Progenitor cell of endocrine pancreas (in vitro differentiated cells): Measurements from ENCODE around the gene LCP2. TPM values are rescaled to one million over a fixed set of nuclear protein-coding genes. Genes with fewer than 3 reads are reported as not detected.

Source experiments
- DNase-seq: peaks from one replicate; pipeline ENCODE4 v3.0.0; 2021; ENCODE audit warnings: low spot score; ENCODE audit not compliant: unreplicated experiment
- H3K27ac Mint-ChIP-seq: 2 replicates; pipeline ENCODE4 v1.8.0; 2021; ENCODE audit warnings: mild to moderate bottlenecking, moderate library complexity, mixed read lengths
- H3K27me3 Mint-ChIP-seq: 2 replicates; pipeline ENCODE4 v1.8.0; 2021; ENCODE audit warnings: mixed read lengths
- H3K36me3 Mint-ChIP-seq: 2 replicates; pipeline ENCODE4 v1.8.0; 2022; ENCODE audit warnings: mixed read lengths; ENCODE audit not compliant: insufficient read depth
- H3K4me1 Mint-ChIP-seq: 2 replicates; pipeline ENCODE4 v1.8.0; 2021; ENCODE audit warnings: low read depth, mixed read lengths
- H3K4me3 Mint-ChIP-seq: 2 replicates; pipeline ENCODE4 v1.8.0; 2021; ENCODE audit warnings: low read depth, mild to moderate bottlenecking, moderate library complexity, mixed read lengths
- H3K9me3 Mint-ChIP-seq: 2 replicates; pipeline ENCODE4 v1.8.0; 2021; ENCODE audit warnings: low read depth, mixed read lengths
- CTCF ChIP-seq: fragments of 200-600 bp; sonication (generic); IDR thresholded peaks from one replicate; pipeline ENCODE4 v1.5.0; 2021; ENCODE audit warnings: antibody characterized with exemption, mild to moderate bottlenecking; ENCODE audit not compliant: unreplicated experiment
- total RNA-seq: library from RNA; stranded (reverse); gene quantifications from 2 replicates; pipeline ENCODE4 v1.2.1, GENCODE V29; 2021

Gene LCP2
- total RNA-seq, 1 donor from 2014 or later: not detected

DNA sequence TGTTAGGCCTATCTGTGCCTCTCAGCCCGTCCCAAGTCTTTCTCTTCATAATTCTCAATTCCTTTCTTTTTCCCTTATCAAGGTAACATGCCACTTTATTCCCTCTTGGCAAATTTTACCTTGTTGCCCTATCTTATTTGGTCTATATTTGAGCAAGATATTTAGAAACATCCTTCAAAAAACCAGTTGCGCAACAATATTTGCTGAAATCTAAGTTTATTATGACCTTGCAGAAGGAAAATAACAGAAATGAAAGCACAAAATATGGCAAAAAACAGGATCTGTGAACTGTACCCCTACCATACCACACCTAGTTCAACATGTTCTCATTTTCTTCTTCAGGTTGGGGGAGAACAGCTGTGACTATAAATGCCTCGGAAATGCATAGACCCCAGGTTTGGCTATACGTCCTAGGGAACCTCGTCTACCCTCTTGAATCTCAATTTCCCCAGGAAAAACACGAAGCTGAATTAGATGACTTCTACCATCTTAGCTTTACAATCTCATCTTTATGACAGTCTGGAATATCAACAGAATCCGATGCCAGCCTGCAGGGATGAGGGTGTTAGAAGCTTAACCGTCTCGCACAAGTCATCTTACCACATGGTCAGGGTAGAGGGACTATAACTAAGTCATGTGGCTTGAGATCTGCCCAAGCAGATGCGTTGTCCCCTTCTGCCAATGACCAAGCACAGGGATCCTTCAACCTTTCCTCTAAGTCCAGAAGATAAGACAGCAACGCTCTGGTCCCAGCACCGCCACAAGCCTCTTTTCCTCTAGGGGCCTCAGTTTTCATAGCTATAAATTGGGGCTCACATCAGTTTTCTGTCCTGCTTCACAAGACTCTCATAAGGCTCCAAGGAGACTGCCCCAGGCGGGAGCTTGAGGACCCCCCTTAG is 1.3 kb downstream of the LCP2 start:
- no peak for TF ChIP-seq CTCF
- DNase-seq: no peak
- H3K4me3 Mint-ChIP-seq: no peak overlapping the region
- no peaks in the 10 kb centered on the region for H3K4me1 Mint-ChIP-seq
- H3K27ac Mint-ChIP-seq: no peak overlapping the region
- peaks cover 23% of the 10 kb centered on the region for H3K27me3 Mint-ChIP-seq
- H3K9me3 Mint-ChIP-seq: no peaks in the 10 kb centered on the region
- no peaks in the 10 kb centered on the region for H3K36me3 Mint-ChIP-seq

DNA sequence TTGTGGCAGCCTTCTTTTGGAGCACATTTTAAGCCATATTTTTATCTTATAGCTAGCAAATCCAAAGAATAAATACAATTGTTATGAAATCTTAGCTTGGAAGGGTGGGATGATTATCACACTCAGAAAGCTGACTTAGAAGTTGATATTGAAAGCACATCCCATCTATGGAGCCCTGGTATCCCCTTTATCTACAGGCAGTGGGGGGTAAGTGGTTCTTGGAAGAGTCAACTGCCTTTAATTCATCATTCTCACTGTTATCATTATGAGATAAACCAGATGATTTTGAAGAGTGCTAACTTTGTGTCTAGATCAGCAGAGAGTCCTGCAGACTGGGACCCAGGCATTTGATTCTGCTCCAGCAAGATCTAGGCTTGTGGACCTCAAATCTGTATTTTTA is 3.0 kb downstream of the LCP2 start:
- DNase-seq: no peak
- Mint-ChIP-seq H3K4me3 (no peak overlapping the region), H3K9me3 (peaks cover 9% of the 10 kb centered on the region), H3K27ac (no peak overlapping the region), H3K27me3 (peaks cover 26% of the 10 kb centered on the region), H3K36me3 (no peaks in the 10 kb centered on the region), H3K4me1 (no peaks in the 10 kb centered on the region)
- TF ChIP-seq CTCF: no peak

- no peaks in the 10 kb centered on the region for H3K4me1 Mint-ChIP-seq
- H3K4me3 Mint-ChIP-seq: no peak overlapping the region
- no peak overlapping the region for H3K27ac Mint-ChIP-seq
- no peak for TF ChIP-seq CTCF
- H3K36me3 Mint-ChIP-seq: no peaks in the 10 kb centered on the region
- DNase-seq: no peak
- peaks cover 10% of the 10 kb centered on the region for H3K9me3 Mint-ChIP-seq
- H3K27me3 Mint-ChIP-seq: peaks cover 30% of the 10 kb centered on the region
Measured at GRCh38 chr5:170294057-170294456, 3.5 kb downstream of the LCP2 start.

GRCh38 chr5:170293273-170293672 is 4.3 kb downstream of the LCP2 start:
- no peak overlapping the region for H3K4me3 Mint-ChIP-seq
- H3K4me1 Mint-ChIP-seq: no peaks in the 10 kb centered on the region
- no peak for DNase-seq
- peaks cover 10% of the 10 kb centered on the region for H3K9me3 Mint-ChIP-seq
- H3K27me3 Mint-ChIP-seq: peaks cover 35% of the 10 kb centered on the region
- no peak overlapping the region for H3K27ac Mint-ChIP-seq
- TF ChIP-seq CTCF: no peak
- H3K36me3 Mint-ChIP-seq: no peaks in the 10 kb centered on the region

DNA sequence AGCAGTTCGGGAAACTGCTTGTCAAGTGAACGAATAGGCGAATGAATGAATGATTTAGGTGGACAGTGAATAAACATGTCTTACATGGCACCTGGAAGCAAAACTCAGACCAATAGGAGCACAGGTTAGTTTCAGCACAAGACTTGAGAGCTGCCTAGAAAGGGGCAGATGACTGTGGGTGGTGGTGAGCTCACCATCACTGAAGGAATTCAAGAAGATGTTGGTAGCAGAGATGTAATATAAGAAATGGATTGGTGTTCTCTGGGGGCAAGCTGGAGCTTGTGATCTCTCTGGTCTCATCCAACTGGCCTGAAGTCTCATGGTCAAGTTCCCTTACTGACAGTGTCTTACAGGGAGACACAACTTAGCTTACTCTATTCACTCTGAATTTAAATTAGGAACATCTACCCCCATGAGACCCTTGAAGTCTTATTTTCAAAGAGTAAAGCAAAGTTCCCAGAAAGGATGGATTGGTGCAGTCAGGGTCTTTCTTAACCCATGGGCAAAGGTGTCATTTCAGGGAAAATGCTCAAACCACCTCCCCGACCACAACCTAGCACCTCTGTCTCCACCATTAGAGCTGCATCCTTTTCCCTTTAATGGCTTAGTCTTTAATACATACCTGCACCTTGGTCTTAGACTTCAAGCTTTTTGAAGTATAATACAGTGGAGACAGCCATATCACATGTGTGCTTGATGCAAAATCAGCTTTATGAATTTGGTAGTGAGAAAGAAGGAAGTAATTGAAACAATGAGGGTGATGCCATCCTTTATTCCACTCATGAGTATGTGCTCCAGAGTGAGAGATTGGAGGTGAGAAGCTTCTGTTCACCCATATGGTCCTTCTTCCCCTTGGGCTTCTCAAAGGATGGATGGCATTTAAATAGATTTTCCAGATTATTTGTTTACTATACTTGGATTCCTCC is 5.1 kb downstream of the LCP2 start:
- H3K9me3 Mint-ChIP-seq: peaks cover 10% of the 10 kb centered on the region
- no peak for TF ChIP-seq CTCF
- no peak overlapping the region for H3K27ac Mint-ChIP-seq
- DNase-seq: no peak
- peaks cover 38% of the 10 kb centered on the region for H3K27me3 Mint-ChIP-seq
- no peaks in the 10 kb centered on the region for H3K4me1 Mint-ChIP-seq
- no peak overlapping the region for H3K4me3 Mint-ChIP-seq
- no peaks in the 10 kb centered on the region for H3K36me3 Mint-ChIP-seq
